M059J (cell line): ENCODE measurements around the gene ARF1. TPM values are rescaled to one million over a fixed set of nuclear protein-coding genes. Genes with fewer than 3 reads are reported as not detected.
A peak's percentile ranks its signal among the peaks of the same experiment; 100 is the strongest.

Source experiments
- DNase-seq: peaks from one replicate; pipeline ENCODE4 v3.0.0-alpha.2; 2012; ENCODE audit warnings: low read depth
- total RNA-seq: library from RNA; depleted of rRNA; stranded (reverse); fragments of >200 nt; shearing (Covaris generic); gene quantifications from 2 replicates; pipeline ENCODE4 v1.2.3, GENCODE V29; 2014

ARF1 gene
- total RNA-seq, 1 experiment from 2014 or later: 280 TPM

GRCh38 chr1:228070851-228071250 lies 11.7 kb upstream of the ARF1 start:
- DNase-seq: no peak

GRCh38 chr1:228071839-228072657 lies 10.5 kb upstream of the ARF1 start:
- DNase-seq: no peak

GRCh38 chr1:228072658-228073043 lies 9.9 kb upstream of the ARF1 start:
- no peak for DNase-seq

GRCh38 chr1:228073061-228073856 lies 9.2 kb upstream of the ARF1 start:
- DNase-seq: no peak

- DNase-seq: peak; percentile 34
These were observed 8.5 kb upstream of the ARF1 start for GRCh38 chr1:228073857-228074545.

DNA sequence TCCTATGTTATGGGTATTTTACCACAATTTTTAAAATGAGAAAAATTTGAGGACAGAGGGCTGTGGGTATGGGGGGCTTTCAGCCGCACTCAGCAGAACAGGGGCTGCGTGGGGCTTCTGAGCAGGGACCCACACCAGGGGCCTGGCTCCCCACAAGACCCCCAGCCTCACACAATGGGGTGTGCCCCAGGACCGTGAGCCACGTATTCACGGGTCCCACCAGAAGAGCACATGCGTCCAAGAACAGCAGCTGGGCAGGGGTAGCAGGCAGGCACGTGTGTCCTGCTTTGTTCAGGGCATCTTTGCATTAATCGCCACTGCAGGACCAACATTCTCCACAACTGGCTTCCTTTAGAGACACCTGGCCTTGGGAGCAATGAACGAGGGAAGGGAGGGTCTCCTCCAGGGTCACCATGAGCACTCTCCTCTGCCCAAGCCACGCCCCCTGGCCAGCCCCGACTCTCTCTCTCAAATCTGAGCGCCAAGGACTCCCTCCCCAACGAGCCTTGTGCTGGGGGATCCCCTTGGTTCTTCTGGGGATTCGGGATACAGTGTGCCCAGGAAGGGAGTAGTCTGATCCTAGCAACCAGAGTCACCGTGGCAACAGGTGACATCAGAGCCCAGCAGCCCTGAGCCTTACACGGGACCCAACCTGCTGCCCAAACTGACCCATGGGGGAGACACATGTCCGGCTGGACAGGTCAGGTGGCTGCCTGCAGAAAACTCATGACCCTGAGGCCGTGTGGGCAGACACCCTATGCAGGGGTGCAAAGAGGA lies 7.4 kb upstream of the ARF1 start:
- no peak for DNase-seq

GRCh38 chr1:228075801-228076271 lies 6.7 kb upstream of the ARF1 start:
- DNase-seq: no peak

DNA sequence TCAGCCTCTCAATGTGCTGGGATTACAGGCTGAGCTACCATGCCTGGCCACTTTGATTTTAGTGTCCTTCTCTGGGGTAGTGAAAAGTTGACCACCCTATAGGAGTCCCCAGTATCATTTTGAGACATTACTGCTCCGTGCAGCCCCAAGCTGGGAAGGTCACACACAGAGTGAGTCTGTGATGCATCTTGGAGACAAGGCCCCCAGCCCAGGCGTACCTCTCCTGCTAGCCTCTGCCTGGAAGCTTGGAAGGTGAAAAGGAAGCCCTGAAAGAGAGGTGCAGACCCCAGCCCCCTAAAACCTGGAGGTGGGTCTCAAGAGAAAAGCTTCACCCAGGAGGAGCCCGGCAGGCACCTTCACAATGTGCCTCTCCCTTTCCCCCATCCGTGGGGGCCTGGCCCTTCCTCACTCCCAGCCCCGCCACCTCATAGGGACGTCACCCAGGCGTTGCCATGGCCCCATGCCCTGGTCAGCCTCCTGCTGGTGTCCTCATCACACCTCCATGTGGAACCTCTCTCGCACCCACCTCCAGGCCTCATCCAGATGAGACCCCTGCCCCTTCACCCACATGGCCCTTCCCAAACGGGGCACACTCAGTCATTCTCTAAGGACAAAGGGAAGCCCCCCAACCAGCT lies 5.6 kb upstream of the ARF1 start:
- DNase-seq: no peak

DNA sequence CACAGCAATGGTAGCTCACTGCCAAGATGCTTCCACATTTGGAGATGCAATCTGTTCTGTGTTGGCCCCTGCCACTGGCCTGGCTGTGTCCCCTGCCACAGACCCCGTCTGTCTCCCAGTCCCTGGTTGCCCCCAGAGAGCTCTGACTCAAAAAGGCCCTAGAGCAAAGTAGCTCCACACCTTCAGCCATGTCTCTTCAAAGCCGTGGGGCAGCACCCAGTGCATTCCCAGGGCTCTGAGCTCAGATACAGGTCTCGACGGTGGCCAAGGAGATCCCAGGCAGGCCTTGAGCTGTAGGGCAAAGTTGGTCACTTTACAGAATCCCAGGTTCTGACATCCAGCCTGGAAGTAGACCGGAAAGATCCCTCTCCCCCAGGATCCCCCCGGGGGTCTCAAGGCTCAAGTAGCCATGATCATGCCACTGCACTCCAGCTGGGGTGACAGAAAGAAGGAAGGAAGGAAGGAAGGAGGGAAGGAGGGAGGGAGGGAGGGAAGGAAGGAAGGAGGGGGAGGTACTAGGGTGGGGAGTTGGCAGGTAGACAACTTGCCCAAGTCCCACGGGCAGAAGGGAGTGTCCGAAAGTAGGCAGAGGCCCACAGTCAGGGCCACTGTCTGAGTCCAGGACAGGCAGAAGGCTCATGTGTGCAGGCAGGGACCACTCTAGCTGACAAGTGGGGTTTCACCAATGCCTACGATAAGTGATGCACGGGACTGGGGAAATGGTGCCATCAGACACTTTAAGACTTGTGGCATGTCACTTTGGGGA lies 4.8 kb upstream of the ARF1 start:
- no peak for DNase-seq

GRCh38 chr1:228079013-228079412 lies 3.5 kb upstream of the ARF1 start:
- no peak for DNase-seq

GRCh38 chr1:228079601-228080263 lies 2.8 kb upstream of the ARF1 start:
- DNase-seq: no peak

- DNase-seq: no peak
These were observed 1.4 kb upstream of the ARF1 start for GRCh38 chr1:228081144-228081543.

DNA sequence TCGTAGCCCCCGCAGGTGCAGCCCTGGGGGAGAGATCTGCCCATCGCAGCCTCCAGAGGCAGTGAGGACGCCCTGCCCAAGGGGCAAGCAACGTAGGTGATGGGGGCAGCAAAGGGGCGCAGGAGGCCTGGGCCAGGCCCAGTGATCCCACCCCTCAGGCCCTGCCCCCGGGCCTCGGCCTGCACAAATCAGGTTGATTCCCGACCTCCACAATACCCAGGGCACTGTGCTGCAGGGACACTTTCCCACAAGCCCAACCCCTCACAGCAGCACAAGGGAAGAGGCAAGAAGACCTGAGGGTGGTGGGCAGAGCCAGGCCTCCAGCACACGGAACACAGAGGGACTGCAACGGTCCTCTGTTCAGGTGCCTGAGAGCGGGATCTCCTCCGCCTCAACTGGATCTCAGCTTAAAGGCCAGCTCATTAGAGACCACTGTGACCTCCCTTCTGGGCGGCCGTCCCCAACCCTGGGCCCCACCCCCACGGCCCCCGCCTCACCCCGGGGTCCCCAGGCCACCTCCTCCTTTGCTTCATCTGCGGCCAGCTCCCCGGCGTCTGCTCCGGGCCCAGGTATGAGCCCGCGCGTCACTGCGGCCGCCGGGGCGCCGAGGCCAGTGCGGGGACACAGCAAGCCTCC lies 812 bp upstream of the ARF1 start:
- DNase-seq: peak; percentile 35

DNA sequence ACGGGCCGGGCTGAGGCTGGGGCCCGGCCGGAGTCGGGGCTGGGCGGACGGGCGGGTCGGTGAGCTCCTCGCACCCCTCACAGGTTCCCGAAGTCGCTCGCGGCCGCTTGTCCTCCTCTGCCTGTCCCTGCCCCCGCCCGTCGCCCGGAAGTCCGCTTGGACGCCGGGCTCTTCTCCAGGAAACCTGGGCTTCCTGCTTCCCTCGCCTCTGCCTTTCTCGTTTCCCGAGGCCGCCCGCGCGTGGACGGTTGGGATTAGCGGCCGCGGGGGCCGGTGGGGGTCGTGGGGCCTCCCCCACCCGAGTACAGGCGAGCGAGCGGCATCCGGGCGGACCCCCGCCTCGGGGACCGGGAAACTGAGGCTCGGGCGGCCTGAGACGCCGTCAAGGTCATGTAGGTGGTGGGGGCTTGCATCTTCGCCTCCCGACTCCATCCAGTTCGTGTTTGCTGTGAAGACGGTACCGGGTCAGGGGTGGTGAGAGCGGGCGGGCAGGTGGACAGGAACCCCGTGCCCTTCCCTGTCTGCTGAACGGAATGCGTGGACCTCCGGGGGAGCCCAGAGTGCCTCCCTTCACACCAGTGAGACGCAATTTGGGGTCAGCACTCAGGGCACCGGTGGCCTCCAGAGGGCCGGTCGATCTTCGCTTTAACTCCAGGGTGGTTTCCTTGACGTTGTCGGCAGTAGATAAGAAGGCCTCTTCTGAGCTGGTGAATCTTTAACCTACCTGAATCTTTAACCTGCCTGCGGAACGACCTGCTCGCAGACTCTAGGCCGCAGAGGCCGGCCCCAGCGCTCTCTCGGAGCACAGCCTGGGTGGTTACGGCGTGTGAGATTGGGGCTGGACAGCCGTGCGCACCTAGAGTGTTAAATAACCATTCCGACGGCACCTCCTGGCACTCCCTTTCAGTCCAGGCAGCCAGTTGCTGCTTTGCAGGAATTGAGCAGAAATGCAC lies 686 bp downstream of the ARF1 start:
- peak; percentile 62 for DNase-seq

GRCh38 chr1:228083871-228084278 lies 1.4 kb downstream of the ARF1 start:
- no peak for DNase-seq

GRCh38 chr1:228084325-228084724 lies 1.8 kb downstream of the ARF1 start:
- DNase-seq: peak; percentile 50

DNA sequence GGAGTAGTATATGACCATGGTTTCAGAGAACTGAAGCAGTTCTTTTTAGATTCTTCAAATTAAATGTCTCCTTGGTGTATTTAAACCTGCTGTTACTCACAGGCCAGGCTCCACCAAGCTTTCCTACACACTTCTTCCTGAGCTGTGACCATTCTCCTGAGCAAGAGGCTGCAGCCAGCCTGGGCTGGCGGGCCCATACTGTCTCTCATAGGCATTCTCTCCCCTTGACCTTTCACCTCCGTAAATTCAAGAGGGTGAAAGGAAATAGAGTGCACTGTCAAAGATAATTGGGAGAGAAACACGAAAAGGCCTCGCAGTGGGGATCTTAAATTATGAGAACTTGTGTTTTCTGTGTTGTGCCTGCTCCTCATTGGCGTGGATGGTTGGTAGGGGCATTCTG lies 2.3 kb downstream of the ARF1 start:
- no peak for DNase-seq
